Measurements from ENCODE around the gene POP4.

DNA sequence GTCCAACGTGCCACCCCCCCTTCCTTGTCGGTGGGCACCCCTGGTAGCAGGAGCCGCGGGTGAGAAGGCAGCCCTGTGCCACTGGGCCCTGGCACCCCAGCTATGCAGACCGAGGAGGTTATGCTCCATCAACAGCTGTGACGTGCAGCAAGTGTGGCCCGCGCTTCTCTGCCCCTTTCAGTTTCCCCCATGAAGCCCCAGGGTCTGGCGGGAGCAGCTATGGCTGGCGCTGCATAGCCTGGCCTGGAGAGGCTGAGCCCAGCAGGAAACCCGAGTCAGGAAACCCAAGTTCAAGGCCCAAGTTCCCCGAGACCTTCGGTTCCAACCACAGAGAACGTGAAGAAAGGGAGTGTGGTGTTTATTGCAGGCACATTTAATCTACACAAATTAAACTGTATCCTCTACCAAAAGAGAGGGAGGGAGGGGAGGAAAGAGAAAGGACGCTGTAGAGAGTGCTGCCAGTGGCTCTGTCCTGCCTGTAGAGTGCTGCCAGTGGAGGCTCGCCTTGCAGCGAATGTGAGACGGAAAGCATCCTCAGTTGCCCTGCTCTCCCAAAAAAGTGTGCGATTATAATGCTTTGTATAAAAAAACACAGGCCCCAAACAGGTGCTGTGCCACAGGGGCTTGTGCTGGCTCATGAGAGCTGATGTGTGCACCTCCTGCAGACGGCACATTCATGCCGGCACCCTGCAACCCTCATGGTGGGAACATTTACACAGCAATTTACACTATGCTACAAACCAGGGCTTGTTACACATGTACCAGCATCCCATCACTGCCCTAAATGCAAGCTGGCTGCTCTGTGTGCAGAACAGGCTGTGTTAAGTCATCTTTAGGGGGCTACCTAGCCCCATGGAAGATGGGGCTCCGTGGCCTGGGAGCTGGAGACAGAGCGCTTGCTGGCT lies 16.3 kb downstream of the POP4 start:
- TF ChIP-seq, protein P1, sequence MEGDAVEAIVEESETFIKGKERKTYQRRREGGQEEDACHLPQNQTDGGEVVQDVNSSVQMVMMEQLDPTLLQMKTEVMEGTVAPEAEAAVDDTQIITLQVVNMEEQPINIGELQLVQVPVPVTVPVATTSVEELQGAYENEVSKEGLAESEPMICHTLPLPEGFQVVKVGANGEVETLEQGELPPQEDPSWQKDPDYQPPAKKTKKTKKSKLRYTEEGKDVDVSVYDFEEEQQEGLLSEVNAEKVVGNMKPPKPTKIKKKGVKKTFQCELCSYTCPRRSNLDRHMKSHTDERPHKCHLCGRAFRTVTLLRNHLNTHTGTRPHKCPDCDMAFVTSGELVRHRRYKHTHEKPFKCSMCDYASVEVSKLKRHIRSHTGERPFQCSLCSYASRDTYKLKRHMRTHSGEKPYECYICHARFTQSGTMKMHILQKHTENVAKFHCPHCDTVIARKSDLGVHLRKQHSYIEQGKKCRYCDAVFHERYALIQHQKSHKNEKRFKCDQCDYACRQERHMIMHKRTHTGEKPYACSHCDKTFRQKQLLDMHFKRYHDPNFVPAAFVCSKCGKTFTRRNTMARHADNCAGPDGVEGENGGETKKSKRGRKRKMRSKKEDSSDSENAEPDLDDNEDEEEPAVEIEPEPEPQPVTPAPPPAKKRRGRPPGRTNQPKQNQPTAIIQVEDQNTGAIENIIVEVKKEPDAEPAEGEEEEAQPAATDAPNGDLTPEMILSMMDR (IDR thresholded peaks at IDR 0.05; ENCODE audit: insufficient read depth, low read depth, low read length): no peak
- TF ChIP-seq EZH2 (IDR thresholded peaks at IDR 0.05; ENCODE audit: insufficient read depth, low read length): no peak
